Astrocyte (in vitro differentiated cells and primary cell): ENCODE measurements around the gene CDON. TPM values are rescaled to one million over a fixed set of nuclear protein-coding genes. Genes with fewer than 3 reads are reported as not detected.

Source experiments
- DNase-seq: peaks from one replicate; pipeline ENCODE4 v3.0.0-alpha.2; 2010; ENCODE audit warnings: low read depth
- FAIRE-seq: peaks from 2 replicates; lab custom pipeline; 2011; peaks lifted over from hg19 to GRCh38; lab: Jason Lieb, UNC
- H2AFZ ChIP-seq: 2 replicates; pipeline ENCODE4 v1.6.0; 2012; ENCODE audit warnings: low read depth, low read length, inconsistent platforms
- H3K27ac ChIP-seq: 2 replicates; pipeline ENCODE4 v1.5.1; 2011; ENCODE audit warnings: low read depth, low read length, inconsistent platforms
- H3K27me3 ChIP-seq: 2 replicates; pipeline ENCODE4 v1.6.0; 2011; ENCODE audit warnings: low read length, inconsistent platforms; ENCODE audit not compliant: insufficient read depth
- H3K36me3 ChIP-seq: 2 replicates; pipeline ENCODE4 v1.5.1; 2011; ENCODE audit warnings: low read length, inconsistent platforms; ENCODE audit not compliant: insufficient read depth
- H3K4me1 ChIP-seq: 2 replicates; pipeline ENCODE4 v1.5.1; 2011; ENCODE audit warnings: low read length, inconsistent platforms; ENCODE audit not compliant: insufficient read depth
- H3K4me2 ChIP-seq: 2 replicates; pipeline ENCODE4 v1.6.0; 2012; ENCODE audit warnings: low read length, inconsistent platforms
- H3K4me3 ChIP-seq: 2 replicates; pipeline ENCODE4 v1.5.1; 2011; ENCODE audit warnings: low read depth, mild to moderate bottlenecking, low read length, inconsistent platforms; ENCODE audit not compliant: insufficient read depth
- H3K79me2 ChIP-seq: 2 replicates; pipeline ENCODE4 v1.6.0; 2012; ENCODE audit warnings: mild to moderate bottlenecking, low read length, inconsistent platforms; ENCODE audit not compliant: insufficient read depth
- H3K9ac ChIP-seq: 2 replicates; pipeline ENCODE4 v1.6.0; 2012; ENCODE audit warnings: mild to moderate bottlenecking, low read length, inconsistent platforms
- H3K9me3 ChIP-seq: 2 replicates; pipeline ENCODE4 v1.5.1; 2012; ENCODE audit warnings: low read depth, mild to moderate bottlenecking, low read length, inconsistent platforms; ENCODE audit not compliant: insufficient read depth
- H4K20me1 ChIP-seq: 2 replicates; pipeline ENCODE4 v1.6.0; 2012; ENCODE audit warnings: low read length, inconsistent platforms; ENCODE audit not compliant: insufficient read depth
- H3K27ac Mint-ChIP-seq: one replicate; pipeline ENCODE4 v1.8.0; 2021; ENCODE audit warnings: mild to moderate bottlenecking, mixed read lengths; ENCODE audit not compliant: unreplicated experiment
- H3K27me3 Mint-ChIP-seq: one replicate; pipeline ENCODE4 v1.8.0; 2021; ENCODE audit warnings: low read depth, mixed read lengths; ENCODE audit not compliant: unreplicated experiment
- H3K36me3 Mint-ChIP-seq: one replicate; pipeline ENCODE4 v1.8.0; 2021; ENCODE audit warnings: low read depth, mixed read lengths; ENCODE audit not compliant: unreplicated experiment
- H3K4me1 Mint-ChIP-seq: one replicate; pipeline ENCODE4 v1.8.0; 2021; ENCODE audit warnings: low read depth, mixed read lengths; ENCODE audit not compliant: unreplicated experiment
- H3K4me3 Mint-ChIP-seq: one replicate; pipeline ENCODE4 v1.8.0; 2021; ENCODE audit warnings: mild to moderate bottlenecking, moderate library complexity, mixed read lengths; ENCODE audit not compliant: unreplicated experiment
- H3K9me3 Mint-ChIP-seq: one replicate; pipeline ENCODE4 v1.8.0; 2021; ENCODE audit warnings: mild to moderate bottlenecking, mixed read lengths; ENCODE audit not compliant: unreplicated experiment
- EZH2 ChIP-seq: IDR thresholded peaks from 2 replicates; pipeline ENCODE4 v1.6.1; 2012; ENCODE audit warnings: mild to moderate bottlenecking, low read length, inconsistent platforms; ENCODE audit not compliant: insufficient read depth
- total RNA-seq: library from RNA; stranded (reverse); gene quantifications from 2 replicates; pipeline ENCODE4 v1.2.1, GENCODE V29; 2021
- TF ChIP-seq, protein P1 (sequence below): IDR thresholded peaks from 2 replicates; pipeline ENCODE4 v1.5.1; 2011; ENCODE audit warnings: low read depth, mild to moderate bottlenecking, inconsistent platforms, low read length, moderate library complexity; ENCODE audit not compliant: insufficient read depth

The CDON gene
- total RNA-seq, 1 donor from 2014 or later = 15.5 TPM

GRCh38 chr11:126095745-126096144, 33.1 kb upstream of the CDON start:
- Mint-ChIP-seq H3K4me1 (peaks cover 10% of the 10 kb centered on the region), H3K27ac (no peak overlapping the region), H3K9me3 (no peaks in the 10 kb centered on the region), H3K36me3 (peaks cover 3% of the 10 kb centered on the region), H3K27me3 (peaks cover 13% of the 10 kb centered on the region), H3K4me3 (no peak overlapping the region)
- Histone ChIP-seq H4K20me1 (no peaks in the 10 kb centered on the region), H3K27me3 (peaks cover 7% of the 10 kb centered on the region), H3K4me2 (no peak overlapping the region), H3K27ac (no peak overlapping the region), H3K36me3 (no peaks in the 10 kb centered on the region), H3K4me3 (no peak overlapping the region), H3K4me1 (no peaks in the 10 kb centered on the region), H3K9ac (no peak overlapping the region), H3K9me3 (no peaks in the 10 kb centered on the region), H3K79me2 (no peaks in the 10 kb centered on the region), H2AFZ (no peak overlapping the region)
- no peak for TF ChIP-seq EZH2
- TF ChIP-seq, protein P1, sequence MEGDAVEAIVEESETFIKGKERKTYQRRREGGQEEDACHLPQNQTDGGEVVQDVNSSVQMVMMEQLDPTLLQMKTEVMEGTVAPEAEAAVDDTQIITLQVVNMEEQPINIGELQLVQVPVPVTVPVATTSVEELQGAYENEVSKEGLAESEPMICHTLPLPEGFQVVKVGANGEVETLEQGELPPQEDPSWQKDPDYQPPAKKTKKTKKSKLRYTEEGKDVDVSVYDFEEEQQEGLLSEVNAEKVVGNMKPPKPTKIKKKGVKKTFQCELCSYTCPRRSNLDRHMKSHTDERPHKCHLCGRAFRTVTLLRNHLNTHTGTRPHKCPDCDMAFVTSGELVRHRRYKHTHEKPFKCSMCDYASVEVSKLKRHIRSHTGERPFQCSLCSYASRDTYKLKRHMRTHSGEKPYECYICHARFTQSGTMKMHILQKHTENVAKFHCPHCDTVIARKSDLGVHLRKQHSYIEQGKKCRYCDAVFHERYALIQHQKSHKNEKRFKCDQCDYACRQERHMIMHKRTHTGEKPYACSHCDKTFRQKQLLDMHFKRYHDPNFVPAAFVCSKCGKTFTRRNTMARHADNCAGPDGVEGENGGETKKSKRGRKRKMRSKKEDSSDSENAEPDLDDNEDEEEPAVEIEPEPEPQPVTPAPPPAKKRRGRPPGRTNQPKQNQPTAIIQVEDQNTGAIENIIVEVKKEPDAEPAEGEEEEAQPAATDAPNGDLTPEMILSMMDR = no peak
- FAIRE-seq (no peak), DNase-seq (no peak)

GRCh38 chr11:126090452-126090851, 27.8 kb upstream of the CDON start:
- Histone ChIP-seq H2AFZ (no peak overlapping the region), H3K27ac (no peak overlapping the region), H3K4me1 (no peaks in the 10 kb centered on the region), H3K27me3 (peaks cover 2% of the 10 kb centered on the region), H3K79me2 (no peaks in the 10 kb centered on the region), H3K36me3 (no peaks in the 10 kb centered on the region), H3K9ac (no peak overlapping the region), H3K4me3 (no peak overlapping the region), H3K9me3 (no peaks in the 10 kb centered on the region), H4K20me1 (no peaks in the 10 kb centered on the region), H3K4me2 (no peak overlapping the region)
- TF ChIP-seq EZH2 = no peak
- TF ChIP-seq, protein P1 = no peak
- H3K4me1 Mint-ChIP-seq = no peaks in the 10 kb centered on the region
- H3K9me3 Mint-ChIP-seq = no peaks in the 10 kb centered on the region
- H3K4me3 Mint-ChIP-seq = no peak overlapping the region
- H3K27ac Mint-ChIP-seq = no peak overlapping the region
- H3K36me3 Mint-ChIP-seq = no peaks in the 10 kb centered on the region
- DNase-seq (no peak), FAIRE-seq (no peak)
- H3K27me3 Mint-ChIP-seq = no peaks in the 10 kb centered on the region

DNA sequence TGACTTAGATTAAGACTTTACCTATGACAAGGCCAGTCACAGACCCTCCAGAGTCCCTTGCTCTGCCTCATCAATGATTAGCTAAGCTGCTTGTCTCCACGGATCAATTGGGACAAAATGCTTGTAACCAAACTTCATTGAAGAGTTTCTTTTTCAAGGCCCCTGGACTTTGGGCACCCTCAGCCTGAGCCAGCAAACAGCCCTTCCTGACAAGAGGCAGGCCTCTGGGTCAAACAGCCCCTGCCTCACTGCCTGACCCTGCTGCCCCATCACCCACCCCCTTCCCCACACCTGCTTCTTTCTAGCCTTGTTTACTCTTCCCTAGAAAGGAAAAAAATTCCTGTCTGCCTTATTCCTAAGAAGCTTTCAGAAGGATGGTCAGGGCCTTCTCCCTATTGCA, 26.3 kb upstream of the CDON start:
- Mint-ChIP-seq H3K27me3 (no peaks in the 10 kb centered on the region), H3K9me3 (no peaks in the 10 kb centered on the region), H3K4me3 (no peak overlapping the region), H3K36me3 (no peaks in the 10 kb centered on the region), H3K27ac (no peak overlapping the region), H3K4me1 (peaks cover under 1% of the 10 kb centered on the region)
- H3K36me3 ChIP-seq = no peaks in the 10 kb centered on the region
- no peaks in the 10 kb centered on the region for H3K4me1 ChIP-seq
- no peak overlapping the region for H3K4me3 ChIP-seq
- no peak overlapping the region for H3K4me2 ChIP-seq
- no peaks in the 10 kb centered on the region for H3K9me3 ChIP-seq
- TF ChIP-seq, protein P1 = no peak
- no peak for TF ChIP-seq EZH2
- H2AFZ ChIP-seq = no peak overlapping the region
- FAIRE-seq (no peak), DNase-seq (no peak)
- no peak overlapping the region for H3K27ac ChIP-seq
- H3K79me2 ChIP-seq = no peaks in the 10 kb centered on the region
- H4K20me1 ChIP-seq = no peaks in the 10 kb centered on the region
- H3K27me3 ChIP-seq = peaks cover 1% of the 10 kb centered on the region
- H3K9ac ChIP-seq = no peak overlapping the region
